Astrocyte (in vitro differentiated cells and primary cell): Measurements from ENCODE around the gene ZG16B. TPM values are rescaled to one million over a fixed set of nuclear protein-coding genes. Genes with fewer than 3 reads are reported as not detected.
A peak's percentile ranks its signal among the peaks of the same experiment; 100 is the strongest.

Source experiments
- DNase-seq: peaks from one replicate; pipeline ENCODE4 v3.0.0-alpha.2; 2010; ENCODE audit warnings: low read depth
- FAIRE-seq: peaks from 2 replicates; lab custom pipeline; 2011; peaks lifted over from hg19 to GRCh38; lab: Jason Lieb, UNC
- H2AFZ ChIP-seq: 2 replicates; pipeline ENCODE4 v1.6.0; 2012; ENCODE audit warnings: low read depth, low read length, inconsistent platforms
- H3K27ac ChIP-seq: 2 replicates; pipeline ENCODE4 v1.5.1; 2011; ENCODE audit warnings: low read depth, low read length, inconsistent platforms
- H3K27me3 ChIP-seq: 2 replicates; pipeline ENCODE4 v1.6.0; 2011; ENCODE audit warnings: low read length, inconsistent platforms; ENCODE audit not compliant: insufficient read depth
- H3K36me3 ChIP-seq: 2 replicates; pipeline ENCODE4 v1.5.1; 2011; ENCODE audit warnings: low read length, inconsistent platforms; ENCODE audit not compliant: insufficient read depth
- H3K4me1 ChIP-seq: 2 replicates; pipeline ENCODE4 v1.5.1; 2011; ENCODE audit warnings: low read length, inconsistent platforms; ENCODE audit not compliant: insufficient read depth
- H3K4me2 ChIP-seq: 2 replicates; pipeline ENCODE4 v1.6.0; 2012; ENCODE audit warnings: low read length, inconsistent platforms
- H3K4me3 ChIP-seq: 2 replicates; pipeline ENCODE4 v1.5.1; 2011; ENCODE audit warnings: low read depth, mild to moderate bottlenecking, low read length, inconsistent platforms; ENCODE audit not compliant: insufficient read depth
- H3K79me2 ChIP-seq: 2 replicates; pipeline ENCODE4 v1.6.0; 2012; ENCODE audit warnings: mild to moderate bottlenecking, low read length, inconsistent platforms; ENCODE audit not compliant: insufficient read depth
- H3K9ac ChIP-seq: 2 replicates; pipeline ENCODE4 v1.6.0; 2012; ENCODE audit warnings: mild to moderate bottlenecking, low read length, inconsistent platforms
- H3K9me3 ChIP-seq: 2 replicates; pipeline ENCODE4 v1.5.1; 2012; ENCODE audit warnings: low read depth, mild to moderate bottlenecking, low read length, inconsistent platforms; ENCODE audit not compliant: insufficient read depth
- H4K20me1 ChIP-seq: 2 replicates; pipeline ENCODE4 v1.6.0; 2012; ENCODE audit warnings: low read length, inconsistent platforms; ENCODE audit not compliant: insufficient read depth
- H3K27ac Mint-ChIP-seq: one replicate; pipeline ENCODE4 v1.8.0; 2021; ENCODE audit warnings: mild to moderate bottlenecking, mixed read lengths; ENCODE audit not compliant: unreplicated experiment
- H3K27me3 Mint-ChIP-seq: one replicate; pipeline ENCODE4 v1.8.0; 2021; ENCODE audit warnings: low read depth, mixed read lengths; ENCODE audit not compliant: unreplicated experiment
- H3K36me3 Mint-ChIP-seq: one replicate; pipeline ENCODE4 v1.8.0; 2021; ENCODE audit warnings: low read depth, mixed read lengths; ENCODE audit not compliant: unreplicated experiment
- H3K4me1 Mint-ChIP-seq: one replicate; pipeline ENCODE4 v1.8.0; 2021; ENCODE audit warnings: low read depth, mixed read lengths; ENCODE audit not compliant: unreplicated experiment
- H3K4me3 Mint-ChIP-seq: one replicate; pipeline ENCODE4 v1.8.0; 2021; ENCODE audit warnings: mild to moderate bottlenecking, moderate library complexity, mixed read lengths; ENCODE audit not compliant: unreplicated experiment
- H3K9me3 Mint-ChIP-seq: one replicate; pipeline ENCODE4 v1.8.0; 2021; ENCODE audit warnings: mild to moderate bottlenecking, mixed read lengths; ENCODE audit not compliant: unreplicated experiment
- CTCF ChIP-seq: IDR thresholded peaks from 2 replicates; pipeline ENCODE4 v1.5.1; 2011; ENCODE audit warnings: low read depth, mild to moderate bottlenecking, inconsistent platforms, low read length, moderate library complexity; ENCODE audit not compliant: insufficient read depth
- EZH2 ChIP-seq: IDR thresholded peaks from 2 replicates; pipeline ENCODE4 v1.6.1; 2012; ENCODE audit warnings: mild to moderate bottlenecking, low read length, inconsistent platforms; ENCODE audit not compliant: insufficient read depth
- total RNA-seq: library from RNA; stranded (reverse); gene quantifications from 2 replicates; pipeline ENCODE4 v1.2.1, GENCODE V29; 2021

ZG16B gene
- total RNA-seq, 1 donor from 2014 or later = not detected

GRCh38 chr16:2841606-2842339 lies 11.7 kb downstream of the ZG16B start:
- Mint-ChIP-seq H3K36me3 (no peaks in the 10 kb centered on the region), H3K27me3 (no peaks in the 10 kb centered on the region), H3K4me1 (peaks cover 28% of the 10 kb centered on the region), H3K27ac (no peak overlapping the region), H3K9me3 (no peaks in the 10 kb centered on the region), H3K4me3 (no peak overlapping the region)
- Histone ChIP-seq H3K4me2 (peak overlapping the region; percentile 51), H3K4me1 (peaks cover 27% of the 10 kb centered on the region), H4K20me1 (no peaks in the 10 kb centered on the region), H3K9me3 (no peaks in the 10 kb centered on the region), H3K79me2 (no peaks in the 10 kb centered on the region), H3K4me3 (no peak overlapping the region), H3K27ac (no peak overlapping the region), H3K9ac (no peak overlapping the region), H2AFZ (peak overlapping the region; percentile 41), H3K27me3 (no peaks in the 10 kb centered on the region), H3K36me3 (no peaks in the 10 kb centered on the region)
- DNase-seq (no peak), FAIRE-seq (no peak)
- TF ChIP-seq CTCF = no peak
- TF ChIP-seq EZH2 = no peak

GRCh38 chr16:2842340-2843000 lies 12.4 kb downstream of the ZG16B start:
- H3K4me2 ChIP-seq = peak overlapping the region; percentile 51
- H3K27me3 Mint-ChIP-seq = no peaks in the 10 kb centered on the region
- H3K27ac Mint-ChIP-seq = no peak overlapping the region
- DNase-seq (peak; percentile 20), FAIRE-seq (no peak)
- no peaks in the 10 kb centered on the region for H3K36me3 ChIP-seq
- no peaks in the 10 kb centered on the region for H3K36me3 Mint-ChIP-seq
- H3K4me3 ChIP-seq = no peak overlapping the region
- TF ChIP-seq EZH2 (no peak), CTCF (peak; percentile 29)
- H3K9me3 ChIP-seq = no peaks in the 10 kb centered on the region
- H3K9me3 Mint-ChIP-seq = no peaks in the 10 kb centered on the region
- H3K9ac ChIP-seq = no peak overlapping the region
- no peaks in the 10 kb centered on the region for H3K79me2 ChIP-seq
- peaks cover 26% of the 10 kb centered on the region for H3K4me1 ChIP-seq
- H4K20me1 ChIP-seq = no peaks in the 10 kb centered on the region
- H2AFZ ChIP-seq = peak overlapping the region; percentile 41
- H3K27ac ChIP-seq = no peak overlapping the region
- H3K4me3 Mint-ChIP-seq = no peak overlapping the region
- H3K4me1 Mint-ChIP-seq = peaks cover 27% of the 10 kb centered on the region
- H3K27me3 ChIP-seq = no peaks in the 10 kb centered on the region

GRCh38 chr16:2843526-2843925 lies 13.4 kb downstream of the ZG16B start:
- Mint-ChIP-seq H3K36me3 (no peaks in the 10 kb centered on the region), H3K4me1 (peaks cover 18% of the 10 kb centered on the region), H3K27ac (no peak overlapping the region), H3K9me3 (no peaks in the 10 kb centered on the region), H3K4me3 (no peak overlapping the region), H3K27me3 (no peaks in the 10 kb centered on the region)
- Histone ChIP-seq H3K4me3 (no peak overlapping the region), H3K36me3 (no peaks in the 10 kb centered on the region), H3K9me3 (no peaks in the 10 kb centered on the region), H3K4me2 (no peak overlapping the region), H3K79me2 (no peaks in the 10 kb centered on the region), H3K9ac (no peak overlapping the region), H3K27ac (no peak overlapping the region), H3K27me3 (no peaks in the 10 kb centered on the region), H3K4me1 (peaks cover 22% of the 10 kb centered on the region), H2AFZ (no peak overlapping the region), H4K20me1 (no peaks in the 10 kb centered on the region)
- FAIRE-seq = no peak
- TF ChIP-seq EZH2 (no peak), CTCF (no peak)
- no peak for DNase-seq
